GM18505 (cell line): ENCODE results near the gene TBC1D14.

Source experiments
- ATAC-seq: cut with Tn5 transposase; IDR thresholded peaks from one replicate; pipeline ENCODE4 v1.9.1; 2021; ENCODE audit not compliant: unreplicated experiment
- POLR2A ChIP-seq: IDR thresholded peaks from 4 replicates; pipeline ENCODE4 v1.6.1; 2011; ENCODE audit warnings: borderline replicate concordance; ENCODE audit not compliant: insufficient read depth, insufficient read length; ENCODE audit errors: extremely low read depth

The TBC1D14 gene

GRCh38 chr4:6992728-6993677, 83.4 kb downstream of the TBC1D14 start:
- no peak for TF ChIP-seq POLR2A
- no peak for ATAC-seq

- TF ChIP-seq POLR2A: no peak
- ATAC-seq: no peak
Observed at GRCh38 chr4:6996481-6996880, 86.9 kb downstream of the TBC1D14 start.

GRCh38 chr4:6999172-7000086, 89.8 kb downstream of the TBC1D14 start:
- ATAC-seq: no peak
- no peak for TF ChIP-seq POLR2A

- TF ChIP-seq POLR2A: no peak
- ATAC-seq: no peak
Observed at GRCh38 chr4:7000421-7001176, 91.0 kb downstream of the TBC1D14 start.

GRCh38 chr4:7001271-7001670, 91.6 kb downstream of the TBC1D14 start:
- no peak for TF ChIP-seq POLR2A
- no peak for ATAC-seq

GRCh38 chr4:7002336-7002735, 92.7 kb downstream of the TBC1D14 start:
- ATAC-seq: no peak
- TF ChIP-seq POLR2A: no peak

GRCh38 chr4:7003176-7003878, 93.7 kb downstream of the TBC1D14 start:
- no peak for TF ChIP-seq POLR2A
- no peak for ATAC-seq

GRCh38 chr4:7003879-7004240, 94.2 kb downstream of the TBC1D14 start:
- TF ChIP-seq POLR2A: no peak
- no peak for ATAC-seq

GRCh38 chr4:7004331-7004730, 94.7 kb downstream of the TBC1D14 start:
- TF ChIP-seq POLR2A: no peak
- no peak for ATAC-seq

GRCh38 chr4:7005571-7005970, 95.9 kb downstream of the TBC1D14 start:
- TF ChIP-seq POLR2A: no peak

GRCh38 chr4:7006411-7006810, 96.8 kb downstream of the TBC1D14 start:
- TF ChIP-seq POLR2A: no peak
- ATAC-seq: no peak

More at GRCh38 chr4:7005571-7005970, 95.9 kb downstream of the TBC1D14 start:
- ATAC-seq: no peak

- no peak for TF ChIP-seq POLR2A
- ATAC-seq: no peak
Observed at GRCh38 chr4:7007142-7007907, 97.7 kb downstream of the TBC1D14 start.

- no peak for ATAC-seq
- no peak for TF ChIP-seq POLR2A
Observed at GRCh38 chr4:7007944-7008343, 98.3 kb downstream of the TBC1D14 start.
